ENCODE results near the gene GANAB. TPM values are rescaled to one million over a fixed set of nuclear protein-coding genes. Genes with fewer than 3 reads are reported as not detected.

GANAB gene
- total and polyA plus RNA-seq, 2 of the 13 experiments (the other 11 are each of a cell fraction or from before 2014, with no cell fraction given), result 99.5 to 234 TPM

- no peak for TF ChIP-seq PAX8 (CRISPR knock-in tag; IDR thresholded peaks at IDR 0.05; ENCODE audit: borderline replicate concordance)
- TF ChIP-seq ZNF30 (CRISPR knock-in tag; IDR thresholded peaks at IDR 0.05), result no peak
- TF ChIP-seq DRAP1 (CRISPR knock-in tag; IDR thresholded peaks at IDR 0.05), result peak; percentile 100
- 0 out of 2 replicates have a peak, but pooled peaks have one; percentile 61 for TF ChIP-seq ZKSCAN1 (IDR thresholded peaks at IDR 0.05; ENCODE audit: low read length)
- TF ChIP-seq ZSCAN21 (CRISPR knock-in tag; IDR thresholded peaks at IDR 0.05; ENCODE audit: borderline replicate concordance), result peak; percentile 80; the same call in 1 of the 2 replicates
- peak; percentile 55; the same call in 1 of the 2 replicates for TF ChIP-seq ZFX (CRISPR knock-in tag; IDR thresholded peaks at IDR 0.05; ENCODE audit: low read depth)
- TF ChIP-seq HMG20A (CRISPR knock-in tag; IDR thresholded peaks at IDR 0.05; ENCODE audit: borderline replicate concordance), result no peak
- 0 out of 2 replicates have a peak, but pooled peaks have one; percentile 50 for TF ChIP-seq HMG20B (CRISPR knock-in tag; conservative IDR thresholded peaks at IDR 0.05)
- TF ChIP-seq ZNF24 (IDR thresholded peaks at IDR 0.05), result peak; percentile 58; the same call in 1 of the 2 replicates
- no peak; the same call in 1 of the 2 replicates for TF ChIP-seq ZNF816 (CRISPR knock-in tag; IDR thresholded peaks at IDR 0.05; ENCODE audit: borderline replicate concordance)
- peak; percentile 95 for TF ChIP-seq SPEN (CRISPR knock-in tag; IDR thresholded peaks at IDR 0.05; ENCODE audit: low read depth)
- TF ChIP-seq BCL3 (CRISPR knock-in tag; IDR thresholded peaks at IDR 0.05), result peak; percentile 63; the same call in 1 of the 2 replicates
- TF ChIP-seq ZNF512 (CRISPR knock-in tag; IDR thresholded peaks at IDR 0.05), result no peak
- TF ChIP-seq NRL (CRISPR knock-in tag; IDR thresholded peaks at IDR 0.05; ENCODE audit: borderline replicate concordance), result peak; percentile 1; the same call in 1 of the 2 replicates
- TF ChIP-seq ZNF569 (CRISPR knock-in tag; IDR thresholded peaks at IDR 0.05; ENCODE audit: borderline replicate concordance), result peak; percentile 76; the same call in 1 of the 2 replicates
- TF ChIP-seq REXO4 (CRISPR knock-in tag; IDR thresholded peaks at IDR 0.05; ENCODE audit: borderline replicate concordance), result no peak
- TF ChIP-seq KLF12 (CRISPR knock-in tag; IDR thresholded peaks at IDR 0.05; ENCODE audit: borderline replicate concordance), result peak; percentile 77; the same call in 1 of the 2 replicates
- no peak for TF ChIP-seq RELA (CRISPR knock-in tag; IDR thresholded peaks at IDR 0.05)
- TF ChIP-seq JDP2 (CRISPR knock-in tag; IDR thresholded peaks at IDR 0.05; ENCODE audit: borderline replicate concordance), result no peak
- no peak for TF ChIP-seq ZNF138 (CRISPR knock-in tag; IDR thresholded peaks at IDR 0.05; ENCODE audit: low read depth)
- no peak for TF ChIP-seq SMC3 (IDR thresholded peaks at IDR 0.05; ENCODE audit: low read length)
- TF ChIP-seq ARHGAP35 (CRISPR knock-in tag; IDR thresholded peaks at IDR 0.05; ENCODE audit: borderline replicate concordance), result no peak; the same call in 1 of the 2 replicates
- TF ChIP-seq GMEB2 (CRISPR knock-in tag; IDR thresholded peaks at IDR 0.05; ENCODE audit: low read depth), result peak; percentile 74
Measured at GRCh38 chr11:62591448-62592145, 54.8 kb downstream of the GANAB start, which contains the start of gene TUT1 (continued).
